GM19238 (cell line): ENCODE results near the gene PCDHGA3.
"Not testable (repeated sequence)": the region's sequence is repeated elsewhere in the genome, so short reads cannot be mapped to it uniquely, and the experiment has no call there.

Source experiments
- DNase-seq: peaks from one replicate; pipeline ENCODE4 v3.0.0; 2011; ENCODE audit warnings: low spot score; ENCODE audit not compliant: insufficient read length

Gene PCDHGA3

DNA sequence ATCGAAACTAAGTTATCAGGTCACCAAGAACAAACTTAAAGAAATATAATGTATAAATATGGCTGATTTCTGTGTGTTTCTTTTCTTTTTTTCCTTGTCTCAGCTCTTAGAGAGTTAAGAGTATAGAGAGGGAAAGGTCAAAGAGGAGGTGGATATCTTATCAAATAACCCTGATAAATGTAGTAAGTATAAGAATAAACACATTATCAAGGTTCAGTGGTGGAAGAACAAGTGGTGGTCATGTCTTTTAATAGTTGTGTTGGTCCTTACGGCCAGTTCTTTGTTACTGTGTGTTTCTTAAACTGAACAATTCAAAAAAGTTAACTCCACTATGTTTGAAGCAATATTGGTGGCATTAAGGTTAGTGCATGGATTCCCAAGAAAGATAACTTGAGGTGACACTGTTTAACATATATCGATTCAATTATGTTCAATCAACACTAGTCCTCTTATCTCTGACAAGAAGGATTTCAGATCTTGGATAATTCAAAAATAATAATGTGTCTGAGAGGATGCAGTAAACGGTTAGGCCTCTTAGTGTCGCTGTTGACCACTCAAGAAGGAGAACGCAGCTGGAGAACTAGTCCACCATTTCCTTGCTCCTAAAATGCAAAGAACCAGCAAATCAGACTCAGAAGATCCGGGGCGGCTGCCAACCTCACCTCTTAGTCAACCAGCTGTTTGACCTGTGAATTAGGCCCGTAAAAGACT is at the start of gene PCDHGA3:
Gene PCDHGA3 (plus strand): TSS at position 588 of the 711 bp plus-strand sequence. CDS start 205 bp downstream, outside the sequence.
- DNase-seq: no peak

DNA sequence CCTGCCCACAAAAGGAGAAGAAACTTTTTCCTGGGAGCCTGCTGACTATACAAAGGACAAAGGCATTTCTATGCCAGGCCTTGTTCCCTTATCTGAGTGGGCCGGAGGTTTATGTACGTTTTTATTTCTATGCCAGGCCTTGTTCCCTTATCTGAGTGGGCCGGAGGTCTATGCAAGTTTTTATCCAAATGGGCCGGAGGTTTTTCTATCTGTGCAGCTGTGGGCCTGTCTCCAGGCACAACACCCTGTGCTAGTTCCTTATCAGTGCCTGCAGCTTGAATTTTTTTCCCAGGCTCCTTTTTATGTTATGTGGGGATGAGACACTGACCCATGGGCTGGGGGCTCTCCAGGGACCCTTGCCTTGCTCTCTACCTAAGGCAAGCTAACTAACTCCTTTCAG is 45.3 kb upstream of the PCDHGA3 start:
- DNase-seq: no peak

DNA sequence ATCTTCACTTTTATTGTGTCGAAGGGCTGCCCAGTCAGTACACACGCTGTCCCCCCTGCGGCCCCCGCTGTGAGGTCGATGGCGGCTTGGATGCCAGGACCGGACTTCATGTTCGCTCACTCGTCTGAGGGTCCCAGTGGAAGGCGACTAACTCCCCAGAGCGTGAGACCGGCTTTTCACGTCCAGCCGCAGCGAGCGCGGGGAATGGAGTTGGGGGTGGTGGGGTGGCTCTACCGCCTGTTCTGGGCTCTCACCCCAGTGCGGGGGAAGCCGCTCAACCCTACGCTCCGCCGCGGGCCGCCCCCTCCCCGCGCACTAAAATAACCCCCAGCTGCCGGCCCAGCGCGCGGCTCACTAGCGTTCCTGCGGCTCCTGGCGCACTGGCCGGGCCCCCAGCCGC is 39.9 kb upstream of the PCDHGA3 start, which contains the start of gene SLC25A2:
Gene SLC25A2 (minus strand): TSS at position 294 of the 400 bp plus-strand sequence. CDS start 184 bp downstream, at position 110.
- DNase-seq: no peak

DNA sequence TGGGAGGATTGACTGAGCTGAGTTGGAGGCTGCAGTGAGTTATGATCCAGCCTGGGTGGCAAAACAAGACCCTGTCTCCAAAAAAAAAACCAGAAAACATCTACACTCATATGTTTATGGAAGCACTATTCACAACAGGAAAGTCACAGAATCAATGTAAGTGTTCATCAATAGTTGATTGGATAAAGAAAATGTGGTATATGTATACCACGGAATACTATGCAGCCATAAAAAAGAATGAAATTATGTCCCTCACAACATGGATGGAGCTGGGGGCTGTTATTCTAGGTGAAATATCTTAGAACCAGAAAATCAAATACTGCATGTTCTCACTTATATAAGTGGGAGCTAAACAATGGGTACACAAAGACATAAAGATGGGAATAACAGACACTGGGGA is 37.0 kb upstream of the PCDHGA3 start:
- DNase-seq: no peak

DNA sequence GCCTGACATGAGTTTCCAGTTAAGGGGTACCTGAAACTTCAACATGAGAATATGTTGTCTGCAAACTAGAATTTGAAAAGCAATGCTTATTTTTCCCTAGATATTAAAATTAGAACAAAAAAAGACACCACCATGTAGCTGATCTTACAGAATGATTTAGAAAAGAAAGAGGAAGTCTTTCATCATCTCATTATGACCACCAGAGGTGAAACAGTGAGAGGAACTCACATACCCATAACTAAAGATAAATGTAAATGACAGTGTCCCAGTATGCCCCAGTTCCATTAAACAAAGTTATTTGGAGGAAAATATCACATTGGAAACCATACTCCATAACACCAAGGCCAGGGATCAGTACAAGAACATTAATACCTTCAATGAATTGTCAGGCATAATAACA is 29.9 kb upstream of the PCDHGA3 start:
- DNase-seq: no peak

DNA sequence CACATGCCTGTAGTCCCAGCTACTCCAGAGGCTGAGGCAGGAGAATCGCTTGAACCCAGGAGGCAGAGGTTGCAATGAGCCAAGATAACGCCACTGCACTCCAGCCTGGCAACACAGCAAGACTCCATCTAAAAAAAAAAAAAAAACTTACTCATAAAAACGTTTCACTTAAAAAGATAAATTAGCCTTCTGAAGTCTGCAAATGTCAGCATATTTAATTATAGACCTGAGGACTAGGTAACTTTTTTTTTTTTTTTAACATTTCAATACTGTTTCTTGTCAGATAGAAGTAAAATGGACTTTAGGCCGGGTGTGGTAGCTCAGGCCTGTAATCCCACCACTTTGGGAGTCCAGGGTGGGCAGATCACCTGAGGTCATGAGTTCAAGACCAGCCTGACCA is 26.7 kb upstream of the PCDHGA3 start:
- DNase-seq: not testable (repeated sequence)

DNA sequence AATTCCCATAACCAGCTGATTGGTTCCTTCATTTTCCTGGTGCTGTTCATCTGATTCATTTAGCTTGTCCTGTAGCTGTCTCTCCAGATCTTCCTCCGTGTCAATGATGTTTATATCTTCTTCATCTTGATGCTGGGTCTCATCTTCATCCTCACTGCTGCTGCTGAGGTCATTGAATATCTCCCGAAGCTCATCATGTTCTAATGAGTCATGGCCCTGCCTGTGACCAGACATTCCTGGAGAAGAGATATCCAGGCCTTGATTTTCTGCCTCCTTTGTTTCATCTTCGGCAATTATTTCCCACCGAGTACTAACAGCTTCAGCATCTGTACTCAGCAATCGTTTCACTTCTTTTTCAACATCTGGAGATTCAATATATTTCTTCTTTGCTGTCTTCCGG is 24.4 kb upstream of the PCDHGA3 start:
- no peak for DNase-seq

DNA sequence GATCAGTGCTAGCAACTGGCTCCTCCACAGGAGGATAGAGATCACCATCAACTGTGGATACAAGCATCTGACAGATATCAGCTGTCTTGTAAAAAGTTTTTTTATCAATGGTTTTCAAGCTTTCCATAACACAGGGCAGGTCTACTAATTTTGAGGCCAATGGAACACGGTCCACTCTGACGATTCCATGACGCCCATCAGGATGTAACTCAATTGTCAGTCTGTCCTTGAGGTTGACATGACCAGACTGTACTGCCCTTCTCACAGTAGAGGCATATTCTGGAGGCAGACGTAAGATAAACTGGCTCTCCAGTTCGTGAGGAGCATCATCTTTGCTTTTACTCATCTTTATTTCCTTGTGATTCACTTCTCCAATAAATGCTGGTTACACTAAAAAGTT is 23.9 kb upstream of the PCDHGA3 start:
- DNase-seq: no peak

DNA sequence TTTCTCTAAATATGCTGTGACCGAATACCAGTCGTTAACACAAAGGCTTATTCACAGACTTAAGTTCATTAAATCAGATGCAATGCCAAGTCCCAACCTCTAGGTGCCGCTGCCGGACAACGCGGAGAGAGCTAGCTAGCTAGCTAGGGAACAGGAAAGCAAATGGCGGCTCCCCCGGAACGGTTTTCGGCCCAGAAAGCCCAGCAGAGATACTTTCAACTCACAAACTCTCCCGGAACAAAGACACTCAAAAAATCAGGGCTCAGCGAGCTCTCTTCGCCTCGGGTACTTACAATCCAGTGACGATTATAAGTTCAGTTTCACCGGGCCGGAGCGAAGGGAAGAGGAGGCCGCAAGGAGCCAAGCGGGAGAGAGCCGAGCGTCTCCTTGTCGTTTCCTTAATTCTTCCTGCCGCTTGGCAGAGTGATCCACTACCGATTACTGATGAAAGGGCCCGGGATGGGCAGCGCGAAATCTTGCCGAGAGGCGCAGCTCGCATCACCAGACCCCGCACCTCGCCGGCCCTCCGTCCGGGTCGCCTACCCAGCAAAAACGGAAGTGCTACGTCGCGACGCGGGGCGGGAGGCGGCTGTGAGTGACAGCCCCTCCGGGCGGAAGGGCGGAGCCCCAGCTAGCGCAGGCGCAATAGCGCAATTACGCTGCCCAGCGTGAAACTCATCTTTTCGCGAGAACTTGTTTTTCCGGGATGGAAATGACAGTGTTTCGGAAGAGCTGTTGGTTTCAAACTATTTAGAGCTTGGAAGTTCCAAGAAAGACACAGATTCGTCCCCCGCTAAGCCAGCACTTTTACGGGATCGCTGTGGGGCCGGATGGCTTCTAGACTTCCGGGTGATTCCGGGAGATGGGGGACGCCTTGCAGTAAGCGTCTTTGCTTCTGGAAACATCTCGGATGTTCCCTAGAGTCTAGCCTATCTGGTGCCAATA is 23.1 kb upstream of the PCDHGA3 start, which contains the start of gene TAF7:
Gene TAF7 (minus strand): TSS at position 560 of the 945 bp plus-strand sequence. CDS start 740 bp downstream, outside the sequence.
- peak; percentile 78 for DNase-seq

DNA sequence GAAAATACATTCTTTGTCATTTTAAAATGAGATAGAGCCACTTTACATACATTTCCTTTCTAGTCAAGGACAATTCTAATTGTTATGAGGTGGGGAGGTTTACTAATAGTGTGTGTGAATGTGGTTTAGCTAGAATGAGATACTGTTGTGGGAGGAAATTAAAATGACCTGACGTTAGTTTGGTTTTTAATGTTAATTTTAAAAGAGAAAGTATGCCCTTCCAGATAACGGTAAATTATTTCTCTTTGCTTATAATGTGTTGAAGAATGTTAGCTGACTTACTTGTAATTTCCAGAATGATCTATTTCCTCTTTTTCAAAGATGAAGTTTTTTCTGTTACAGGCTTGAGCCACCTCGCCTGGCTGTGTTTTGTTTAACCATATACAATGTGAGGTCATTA is 21.4 kb upstream of the PCDHGA3 start:
- no peak for DNase-seq

DNA sequence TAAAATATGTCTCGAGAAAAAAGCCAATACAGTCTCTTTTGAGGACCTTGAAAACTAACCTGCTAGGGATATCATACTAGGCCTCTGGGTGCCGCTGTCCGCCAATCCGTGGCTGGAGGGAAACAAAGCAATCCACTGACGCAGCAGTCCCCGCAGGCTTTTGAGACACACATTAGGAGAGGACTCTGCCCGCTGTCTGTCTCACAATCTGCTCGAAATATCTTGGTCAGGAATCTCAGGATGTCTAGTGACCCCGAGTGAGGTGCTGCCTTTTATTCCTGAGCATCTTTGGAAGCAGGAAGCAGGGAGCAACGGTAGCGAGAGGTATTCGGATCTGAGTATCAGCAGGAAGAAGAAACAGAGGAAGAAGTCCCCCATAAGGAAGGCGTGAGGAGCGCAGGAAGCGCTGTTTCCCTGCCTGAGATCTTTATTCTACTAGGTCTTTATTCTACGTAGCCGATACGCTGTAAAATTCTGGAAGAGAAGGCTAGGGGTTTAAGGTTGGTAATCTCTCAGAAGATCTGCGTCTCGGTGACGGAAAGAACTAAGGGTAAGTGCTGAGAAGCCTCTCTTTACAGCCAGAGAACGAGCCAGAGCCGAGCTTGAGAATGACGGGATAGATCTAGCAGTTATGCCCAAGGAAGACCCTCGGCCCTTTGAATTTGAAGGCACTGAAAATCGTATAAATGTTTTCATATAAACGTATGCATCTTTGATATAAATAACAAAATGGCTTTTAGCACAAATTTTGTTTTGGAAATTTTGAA is 17.4 kb upstream of the PCDHGA3 start:
- DNase-seq: no peak

DNA sequence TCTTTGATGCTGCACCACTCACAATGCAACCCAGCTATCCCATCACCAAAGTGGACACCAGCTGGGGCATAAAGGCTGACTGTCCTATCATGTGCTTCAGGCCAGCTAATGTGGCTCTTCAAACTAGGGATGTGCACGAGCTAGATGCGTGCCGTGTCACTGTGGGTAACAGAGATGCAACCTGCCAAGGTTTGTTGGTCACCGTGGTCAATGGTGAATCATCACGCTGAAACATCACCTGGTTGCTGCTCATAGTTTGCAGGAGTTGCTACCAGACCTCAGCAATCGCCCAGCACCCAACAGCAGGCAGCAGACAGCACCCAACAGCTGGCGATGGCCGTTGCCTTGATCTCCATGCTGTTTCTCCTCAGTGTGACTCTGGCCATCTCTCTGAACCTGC is 15.4 kb upstream of the PCDHGA3 start:
- DNase-seq: no peak

DNA sequence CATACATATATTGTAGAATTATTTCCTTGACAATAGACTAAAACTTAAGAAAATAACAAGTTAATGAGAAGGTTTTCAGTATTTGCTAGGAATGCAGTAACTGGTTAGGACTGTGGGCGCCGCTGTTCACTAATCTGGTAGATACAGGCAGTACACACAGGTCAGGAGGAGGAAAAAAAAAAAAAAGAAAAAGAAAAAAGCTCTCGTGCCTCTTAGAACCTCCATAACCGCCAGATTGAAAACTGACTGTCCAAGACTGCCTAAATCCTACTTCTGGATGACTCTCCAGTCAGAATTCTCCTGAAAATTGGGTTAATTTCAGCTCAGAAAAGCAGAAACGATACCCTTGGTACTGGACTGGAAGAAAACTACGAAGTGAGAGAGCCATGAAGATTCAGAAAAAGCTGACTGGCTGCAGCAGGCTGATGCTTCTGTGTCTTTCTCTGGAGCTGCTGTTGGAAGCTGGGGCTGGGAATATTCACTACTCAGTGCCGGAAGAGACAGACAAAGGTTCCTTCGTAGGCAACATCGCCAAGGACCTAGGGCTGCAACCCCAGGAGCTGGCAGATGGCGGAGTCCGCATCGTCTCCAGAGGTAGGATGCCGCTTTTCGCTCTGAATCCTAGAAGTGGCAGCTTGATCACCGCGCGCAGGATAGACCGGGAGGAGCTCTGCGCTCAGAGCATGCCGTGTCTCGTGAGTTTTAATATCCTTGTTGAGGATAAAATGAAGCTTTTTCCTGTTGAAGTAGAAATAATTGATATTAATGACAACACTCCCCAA is 13.1 kb upstream of the PCDHGA3 start, which contains the start of gene PCDHGA1:
Gene PCDHGA1 (plus strand): TSS at position 216 of the 782 bp plus-strand sequence.
- DNase-seq: no peak

DNA sequence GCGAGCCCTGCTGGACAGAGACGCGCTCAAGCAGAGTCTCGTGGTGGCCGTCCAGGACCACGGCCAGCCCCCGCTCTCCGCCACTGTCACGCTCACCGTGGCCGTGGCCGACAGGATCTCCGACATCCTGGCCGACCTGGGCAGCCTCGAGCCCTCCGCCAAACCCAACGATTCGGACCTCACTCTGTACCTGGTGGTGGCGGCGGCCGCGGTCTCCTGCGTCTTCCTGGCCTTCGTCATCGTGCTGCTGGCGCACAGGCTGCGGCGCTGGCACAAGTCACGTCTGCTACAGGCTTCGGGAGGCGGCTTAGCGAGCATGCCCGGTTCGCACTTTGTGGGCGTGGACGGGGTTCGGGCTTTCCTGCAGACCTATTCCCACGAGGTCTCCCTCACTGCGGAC is 11.1 kb upstream of the PCDHGA3 start:
- DNase-seq: not testable (repeated sequence)

DNA sequence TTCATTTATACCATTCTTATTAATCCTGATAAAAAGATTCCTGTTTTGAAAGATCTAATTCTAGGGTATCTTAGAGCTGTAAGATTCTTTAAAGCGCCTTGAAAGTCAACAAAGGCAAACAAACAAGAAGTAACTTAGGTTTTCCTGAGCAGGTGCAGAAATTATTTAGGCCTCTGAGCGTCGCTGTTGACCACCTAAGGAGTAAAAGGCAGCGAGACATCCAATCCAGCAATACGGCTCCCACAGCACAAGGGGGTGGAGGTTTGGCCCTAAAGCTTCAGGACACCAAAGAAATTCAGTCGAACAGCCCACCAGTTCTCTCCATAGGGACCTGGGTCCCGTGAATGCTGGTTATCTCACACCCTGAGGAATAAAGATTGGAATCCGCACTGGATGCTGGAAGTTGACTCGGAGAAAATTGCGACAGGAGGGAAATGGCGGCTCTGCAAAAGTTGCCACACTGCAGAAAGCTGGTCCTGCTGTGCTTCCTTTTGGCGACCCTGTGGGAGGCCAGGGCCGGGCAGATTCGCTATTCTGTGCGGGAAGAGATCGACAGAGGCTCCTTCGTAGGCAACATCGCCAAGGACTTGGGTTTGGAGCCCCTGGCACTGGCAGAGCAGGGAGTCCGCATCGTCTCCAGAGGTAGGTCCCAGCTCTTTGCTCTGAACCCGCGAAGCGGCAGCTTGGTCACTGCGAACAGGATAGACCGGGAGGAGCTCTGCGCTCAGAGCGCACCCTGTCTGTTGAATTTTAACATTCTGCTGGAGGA is 4.9 kb upstream of the PCDHGA3 start, which contains the start of gene PCDHGA2:
Gene PCDHGA2 (plus strand): TSS at position 223 of the 769 bp plus-strand sequence.
- DNase-seq: no peak

DNA sequence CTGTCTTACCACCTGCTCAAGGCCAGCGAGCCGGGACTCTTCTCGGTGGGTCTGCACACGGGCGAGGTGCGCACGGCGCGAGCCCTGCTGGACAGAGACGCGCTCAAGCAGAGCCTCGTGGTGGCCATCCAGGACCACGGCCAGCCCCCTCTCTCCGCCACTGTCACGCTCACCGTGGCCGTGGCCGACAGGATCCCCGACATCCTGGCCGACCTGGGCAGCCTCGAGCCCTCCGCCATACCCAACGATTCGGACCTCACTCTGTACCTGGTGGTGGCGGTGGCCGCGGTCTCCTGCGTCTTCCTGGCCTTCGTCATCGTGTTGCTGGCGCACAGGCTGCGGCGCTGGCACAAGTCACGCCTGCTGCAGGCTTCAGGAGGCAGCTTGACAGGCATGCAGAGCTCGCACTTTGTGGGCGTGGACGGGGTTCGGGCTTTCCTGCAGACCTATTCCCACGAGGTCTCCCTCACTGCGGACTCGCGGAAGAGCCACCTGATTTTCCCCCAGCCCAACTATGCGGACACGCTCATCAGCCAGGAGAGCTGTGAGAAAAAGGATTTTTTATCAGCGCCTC is 2.8 kb upstream of the PCDHGA3 start:
- DNase-seq: not testable (repeated sequence)

DNA sequence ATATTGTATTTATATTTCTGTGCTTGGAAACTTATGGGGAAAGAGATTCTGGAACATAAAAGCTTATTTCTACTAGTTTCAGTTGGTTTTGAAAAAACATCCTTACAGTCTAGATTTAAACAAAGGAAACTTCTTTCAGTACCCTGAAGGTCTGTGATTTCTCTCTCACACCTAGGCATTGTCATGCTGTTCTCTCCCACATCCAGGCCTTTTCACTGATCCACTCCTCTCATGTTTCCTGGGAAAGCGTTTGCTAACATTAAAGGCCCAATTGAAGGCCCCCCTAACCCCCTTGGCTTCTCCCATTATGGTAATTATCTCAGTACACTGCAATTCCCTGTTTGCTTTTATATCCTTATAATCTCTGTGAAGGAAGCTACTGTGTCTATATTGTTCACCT is 856 bp upstream of the PCDHGA3 start:
- DNase-seq: no peak

DNA sequence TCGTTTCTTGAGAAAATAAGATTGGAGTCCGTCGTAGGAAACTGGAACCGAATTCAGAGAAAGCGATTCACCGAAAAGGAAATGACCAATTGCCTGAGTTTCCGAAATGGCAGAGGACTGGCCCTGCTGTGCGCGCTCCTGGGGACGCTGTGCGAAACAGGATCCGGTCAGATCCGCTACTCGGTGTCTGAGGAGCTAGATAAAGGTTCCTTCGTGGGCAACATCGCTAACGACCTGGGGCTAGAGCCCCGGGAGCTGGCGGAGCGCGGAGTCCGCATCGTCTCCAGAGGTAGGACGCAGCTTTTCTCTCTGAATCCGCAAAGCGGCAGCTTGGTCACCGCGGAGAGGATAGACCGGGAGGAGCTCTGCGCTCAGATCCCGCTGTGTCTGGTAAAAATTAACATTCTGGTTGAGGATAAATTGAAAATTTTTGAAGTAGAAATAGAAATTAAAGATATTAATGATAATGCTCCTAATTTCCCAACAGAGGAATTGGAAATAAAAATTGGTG is 379 bp downstream of the PCDHGA3 start:
- DNase-seq: no peak

DNA sequence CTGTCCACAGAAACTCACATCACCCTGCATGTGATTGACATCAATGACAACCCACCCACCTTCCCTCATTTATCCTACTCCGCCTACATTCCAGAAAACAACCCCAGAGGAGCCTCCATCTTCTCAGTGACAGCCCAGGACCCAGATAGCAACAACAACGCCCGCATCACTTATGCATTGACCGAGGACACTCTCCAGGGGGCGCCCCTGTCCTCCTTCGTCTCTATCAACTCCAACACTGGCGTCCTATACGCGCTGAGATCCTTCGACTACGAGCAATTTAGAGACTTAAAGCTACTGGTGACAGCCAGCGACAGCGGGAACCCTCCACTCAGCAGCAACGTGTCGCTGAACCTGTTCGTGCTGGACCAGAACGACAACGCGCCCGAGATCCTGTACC is 1.7 kb downstream of the PCDHGA3 start:
- no peak for DNase-seq
